ENCODE results near the gene AP5M1.
"Not testable (repeated sequence)": the region's sequence is repeated elsewhere in the genome, so short reads cannot be mapped to it uniquely, and the experiment has no call there.

AP5M1 gene

DNA sequence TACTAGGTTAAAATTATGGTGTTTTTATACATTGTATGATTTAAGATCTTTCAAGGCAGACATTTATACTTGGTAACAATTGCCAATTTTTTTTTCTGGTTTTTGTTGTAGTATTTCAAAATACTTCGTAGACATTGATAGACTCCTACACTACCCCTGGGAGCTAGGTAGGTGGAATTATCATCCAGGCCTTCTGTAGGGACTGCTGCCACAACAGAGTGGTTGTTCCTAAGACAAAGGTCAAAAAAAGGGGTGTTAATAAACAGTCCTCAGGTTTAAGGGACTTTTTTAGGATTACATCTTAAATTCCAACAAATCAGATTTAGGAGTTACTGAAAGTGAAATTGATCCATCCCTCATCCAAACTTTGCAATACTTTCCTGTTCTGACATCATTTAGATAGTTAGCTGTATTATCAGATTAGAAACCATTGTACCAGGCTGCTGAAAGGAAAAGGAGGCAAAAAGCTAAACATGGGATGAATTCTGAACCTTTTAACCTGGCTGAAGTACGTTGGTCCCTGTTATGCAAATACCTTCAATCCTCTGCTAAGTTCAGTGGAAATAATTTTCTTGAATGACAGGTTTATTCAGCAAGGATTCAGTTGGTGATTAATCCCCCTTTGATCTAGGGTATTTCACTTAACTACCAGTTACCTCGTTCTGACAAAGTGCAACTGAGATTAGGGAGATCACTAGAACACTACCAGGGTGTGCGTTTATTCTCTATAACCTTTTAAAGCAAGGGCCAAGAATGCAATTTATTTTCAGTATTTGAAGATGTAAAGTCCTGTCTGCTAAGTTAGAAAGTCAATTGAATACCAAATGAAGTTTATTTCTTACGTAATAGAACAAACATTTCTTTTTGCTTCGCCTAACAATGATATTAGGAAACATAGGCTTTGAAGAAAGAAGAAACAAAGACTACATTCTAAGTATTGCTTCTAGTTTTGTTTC lies 23.2 kb downstream of the AP5M1 start:
- no peak for DNase-seq

DNA sequence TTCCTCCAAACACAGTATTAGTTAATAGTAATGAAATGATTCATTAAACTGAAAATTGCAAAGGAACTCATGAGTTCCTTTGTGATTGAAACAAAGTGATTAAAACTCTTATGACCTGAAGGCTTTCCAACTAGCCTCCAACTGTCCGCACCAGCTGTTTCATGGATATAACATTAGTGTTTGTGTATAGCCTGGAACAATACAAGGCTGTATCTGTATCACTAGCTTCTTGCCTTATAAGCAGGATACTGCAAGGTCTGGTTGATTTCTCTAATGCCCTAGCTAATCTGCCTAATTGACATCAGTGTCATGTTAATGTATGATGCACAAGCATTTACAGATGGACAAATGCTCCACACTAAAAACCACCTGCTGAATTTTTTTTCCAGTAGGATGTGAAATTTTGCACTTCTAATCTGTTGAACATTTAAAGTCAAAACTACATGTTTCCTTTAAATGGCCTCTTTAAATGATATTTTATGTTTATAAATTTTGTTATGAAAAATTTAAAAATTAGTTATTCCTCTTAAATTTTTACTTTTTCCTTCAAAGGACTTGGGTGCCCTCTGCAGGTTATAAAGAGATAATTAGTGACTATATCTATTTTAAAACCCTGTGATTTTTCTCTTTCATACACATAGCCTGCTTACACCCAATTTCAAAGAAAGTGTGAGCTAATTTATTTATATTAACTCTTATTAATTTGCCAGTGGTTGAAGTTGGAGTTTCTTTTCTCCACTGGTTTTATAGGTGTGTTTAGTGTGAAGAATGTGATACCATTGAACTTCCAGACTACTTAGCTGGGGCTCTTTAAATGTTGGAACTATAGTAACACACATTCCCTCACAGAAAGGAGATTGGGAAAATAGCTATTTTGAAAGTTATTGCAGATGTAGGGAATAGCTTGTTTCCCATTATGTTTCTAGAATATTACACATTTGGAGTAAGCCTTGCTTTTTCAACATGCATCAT lies 25.4 kb downstream of the AP5M1 start:
- DNase-seq, result peak; percentile 10

DNA sequence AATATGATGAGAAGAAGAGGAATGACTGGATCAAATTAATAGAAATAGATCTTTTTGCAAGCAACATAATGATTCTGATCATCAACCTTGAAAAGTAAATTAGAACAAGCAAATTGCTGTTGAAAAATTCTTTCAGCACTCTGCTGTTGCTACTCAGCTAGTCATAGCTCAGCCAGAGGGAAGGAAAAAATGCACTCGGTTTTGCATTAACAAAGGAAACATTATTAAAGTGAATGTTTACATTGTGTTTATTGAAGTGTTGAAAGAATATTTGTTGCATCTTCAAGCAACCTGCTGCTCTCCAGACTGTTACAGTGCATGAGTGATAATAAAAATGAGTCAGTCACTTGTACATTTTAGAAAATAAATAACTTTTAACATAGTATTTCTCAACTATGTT lies 26.5 kb downstream of the AP5M1 start:
- DNase-seq, result no peak

DNA sequence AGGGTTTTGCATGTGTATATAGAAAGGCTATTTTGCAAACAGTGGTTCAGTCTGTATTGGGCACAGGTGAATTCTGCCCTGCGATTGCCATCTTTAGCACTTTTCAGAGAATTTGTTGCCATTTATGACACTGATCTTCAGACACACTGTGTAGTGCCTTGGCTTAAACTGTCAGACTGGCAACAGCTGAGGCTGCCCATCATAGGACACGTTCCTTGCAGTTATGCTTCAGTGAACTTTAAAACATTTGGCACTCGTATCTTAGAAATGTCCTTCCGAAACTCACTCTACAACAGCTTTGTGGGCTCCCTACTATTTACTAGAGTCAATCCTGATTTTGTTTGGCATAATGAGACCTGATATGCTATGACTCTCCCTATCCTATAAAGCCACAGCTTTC lies 29.1 kb downstream of the AP5M1 start:
- DNase-seq, result no peak

DNA sequence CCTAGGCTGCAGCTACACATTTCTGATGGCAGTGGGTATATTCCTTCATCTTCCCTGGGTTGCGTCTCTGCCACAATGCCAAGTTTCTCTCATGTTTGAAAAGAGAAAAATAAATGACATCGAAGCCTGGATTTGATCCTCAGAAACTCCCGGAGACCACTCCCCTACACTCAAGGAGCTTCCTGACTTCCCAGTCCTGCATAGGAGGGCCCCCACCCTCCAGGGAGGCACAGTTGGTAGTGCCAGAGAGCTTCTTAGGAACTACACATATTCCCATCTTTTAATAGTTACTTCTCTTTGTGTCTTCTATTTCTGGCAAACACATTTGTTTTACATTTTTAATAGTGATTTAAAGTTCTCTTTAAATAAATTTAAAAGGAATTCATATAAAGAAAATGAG lies 30.7 kb downstream of the AP5M1 start:
- DNase-seq, result no peak

DNA sequence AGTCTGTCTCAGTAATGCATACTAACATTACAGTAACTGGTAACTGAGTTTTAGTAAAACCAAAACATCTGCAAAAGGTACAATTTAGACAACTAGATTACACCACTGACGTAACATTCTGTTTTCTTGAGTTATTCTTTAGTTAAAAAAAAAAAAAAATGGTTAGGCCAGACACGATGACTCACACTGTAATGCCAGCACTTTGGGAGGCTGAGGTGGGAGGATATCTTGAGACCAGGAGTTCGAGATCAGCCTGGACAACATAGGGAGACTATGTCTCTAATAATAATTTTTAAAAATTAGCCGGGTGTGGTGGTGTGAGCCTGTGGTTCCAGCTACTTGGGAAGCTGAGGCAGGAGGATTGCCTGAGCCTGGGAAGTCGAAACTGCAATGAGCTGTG lies 34.1 kb downstream of the AP5M1 start:
- DNase-seq, result no peak

DNA sequence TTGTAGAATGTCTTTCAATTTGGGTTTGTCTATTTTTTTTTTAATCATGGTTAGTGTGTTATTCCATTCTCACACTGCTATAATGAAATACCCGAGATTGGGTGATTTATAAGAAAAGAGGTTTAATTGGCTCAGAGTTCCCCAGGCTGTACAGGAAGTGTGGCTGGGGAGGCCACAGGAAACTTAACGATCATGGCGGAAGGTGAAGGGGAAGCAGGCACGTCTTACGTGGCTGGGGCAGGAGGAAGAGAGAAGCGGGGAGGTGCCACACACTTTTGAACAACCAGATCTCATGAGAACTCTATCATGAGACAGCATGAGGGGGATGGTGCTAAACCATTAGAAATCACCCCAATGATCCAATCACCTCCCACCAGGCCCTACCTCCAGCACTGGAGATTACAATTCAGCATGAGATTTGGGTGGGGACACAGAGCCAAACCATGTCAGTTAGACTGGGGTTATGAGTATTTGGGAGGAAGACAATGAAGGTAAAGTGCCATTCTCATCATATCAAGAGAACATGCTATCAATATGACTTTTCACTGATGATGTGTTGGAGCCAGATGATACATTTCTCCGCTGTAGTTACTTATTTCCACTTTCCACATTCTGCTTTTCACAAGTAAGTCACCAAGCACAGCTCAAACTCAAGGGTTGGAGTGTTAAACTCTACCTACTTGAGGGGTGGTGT lies 45.8 kb downstream of the AP5M1 start:
- no peak for DNase-seq

DNA sequence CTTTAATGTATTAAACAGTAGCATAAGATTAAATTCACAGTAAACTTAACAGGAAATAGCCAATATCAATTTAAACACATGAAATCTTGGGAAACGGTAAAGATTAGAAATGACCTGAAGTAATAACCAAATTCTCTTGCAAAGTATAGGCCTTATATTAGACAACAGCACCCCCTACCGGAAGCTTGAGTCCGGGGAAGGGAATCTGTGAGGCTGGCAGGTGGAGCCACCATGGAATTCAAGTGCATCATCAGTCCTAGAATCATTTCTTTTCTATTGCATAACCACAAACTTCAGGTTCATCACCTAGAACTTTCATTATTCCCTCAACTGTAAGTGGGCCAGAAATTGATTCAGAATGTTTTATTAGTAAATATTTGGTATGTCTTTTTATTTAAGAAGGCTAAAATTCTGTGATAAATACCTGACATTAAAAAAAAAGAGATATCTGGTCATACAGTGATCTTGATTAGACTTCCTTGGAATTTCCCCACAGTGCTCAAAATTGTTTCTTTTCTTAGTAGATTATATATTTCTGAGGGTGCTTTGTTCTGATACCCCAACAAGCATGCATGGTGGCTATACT lies 48.6 kb downstream of the AP5M1 start:
- peak; percentile 93 for DNase-seq

DNA sequence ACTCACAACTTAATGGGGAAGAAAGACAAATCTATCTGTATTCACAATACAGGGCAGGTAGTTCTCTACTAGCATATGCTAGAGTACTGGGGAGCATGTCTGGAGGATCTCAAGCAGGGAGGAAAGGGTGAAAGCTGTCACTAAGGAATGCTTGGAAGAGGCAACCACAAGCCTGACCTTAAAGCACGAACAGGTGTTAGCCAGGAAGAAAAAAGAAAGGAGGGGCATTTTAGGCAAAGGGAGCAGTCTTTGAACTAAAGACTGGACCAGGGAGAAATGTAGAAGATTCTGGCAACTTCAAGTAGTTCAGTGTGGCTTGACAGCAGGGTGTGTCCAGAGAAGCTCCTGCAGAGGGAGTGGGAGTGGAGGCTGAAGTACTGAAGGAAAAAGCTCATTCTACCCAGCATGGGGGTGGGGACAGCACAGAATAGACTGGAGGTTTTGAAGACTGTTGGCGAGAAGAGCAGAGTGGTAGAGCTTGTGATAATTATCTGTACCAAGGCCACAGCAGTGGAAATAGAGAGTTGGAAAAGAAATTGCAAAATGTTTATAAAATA lies 50.9 kb downstream of the AP5M1 start:
- DNase-seq, result no peak

DNA sequence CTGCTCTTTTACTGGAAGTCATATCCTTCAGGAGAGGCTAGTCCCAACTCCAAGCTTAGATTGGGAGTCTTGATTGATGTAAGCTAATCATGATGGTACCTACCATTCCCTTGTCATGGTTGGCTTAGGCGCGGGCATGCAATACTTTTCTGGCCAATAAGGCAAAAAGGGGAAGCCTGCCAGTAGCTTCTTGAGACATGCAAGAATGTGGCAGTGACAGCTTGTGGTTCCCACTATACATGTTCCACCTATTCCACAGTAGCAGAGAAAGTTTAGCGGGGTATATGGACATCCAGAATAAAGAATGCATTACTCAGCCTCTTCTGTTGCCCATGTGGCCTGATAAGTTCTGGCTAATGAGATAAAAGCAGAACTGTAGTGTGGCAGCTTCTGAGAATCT lies 55.0 kb downstream of the AP5M1 start:
- DNase-seq, result no peak

DNA sequence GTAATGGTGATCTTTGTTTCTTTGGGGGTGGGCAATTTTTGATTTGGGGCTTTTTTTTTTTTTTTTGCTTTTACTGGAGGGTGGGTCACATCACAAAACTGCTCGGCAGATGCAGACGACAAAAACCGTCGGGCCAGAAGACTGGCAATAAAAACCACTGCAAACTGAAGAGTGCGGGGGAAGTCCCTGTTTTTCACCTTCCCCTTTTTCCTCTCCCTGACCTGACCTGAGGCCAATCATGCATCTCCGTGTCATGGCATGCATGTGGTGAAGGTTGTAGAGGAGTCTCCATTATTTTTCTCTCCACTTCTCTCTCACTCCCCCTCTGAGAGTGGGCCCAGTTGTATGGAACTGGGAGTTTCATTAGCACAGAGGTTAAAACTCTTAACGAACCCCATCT lies 57.5 kb downstream of the AP5M1 start:
- DNase-seq, result no peak

DNA sequence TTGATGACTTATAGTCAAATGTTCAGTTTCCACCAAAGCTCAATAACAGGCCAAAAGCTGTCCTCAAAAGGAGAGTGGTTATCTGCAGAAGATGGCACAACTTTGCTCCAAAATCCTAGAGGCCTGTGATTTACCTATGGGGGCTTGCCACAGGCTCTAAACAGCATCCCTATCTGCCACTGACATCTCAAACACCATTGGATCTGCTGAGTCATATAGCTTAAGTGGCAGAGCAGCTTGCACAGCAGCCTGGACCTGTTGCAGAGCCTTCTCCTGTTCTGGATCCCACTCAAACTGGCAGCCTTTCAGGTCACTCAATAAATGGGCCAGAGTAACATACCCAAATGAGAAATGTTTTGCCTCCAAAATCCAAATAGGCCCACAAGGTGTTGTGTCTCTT lies 61.1 kb downstream of the AP5M1 start:
- DNase-seq, result no peak

DNA sequence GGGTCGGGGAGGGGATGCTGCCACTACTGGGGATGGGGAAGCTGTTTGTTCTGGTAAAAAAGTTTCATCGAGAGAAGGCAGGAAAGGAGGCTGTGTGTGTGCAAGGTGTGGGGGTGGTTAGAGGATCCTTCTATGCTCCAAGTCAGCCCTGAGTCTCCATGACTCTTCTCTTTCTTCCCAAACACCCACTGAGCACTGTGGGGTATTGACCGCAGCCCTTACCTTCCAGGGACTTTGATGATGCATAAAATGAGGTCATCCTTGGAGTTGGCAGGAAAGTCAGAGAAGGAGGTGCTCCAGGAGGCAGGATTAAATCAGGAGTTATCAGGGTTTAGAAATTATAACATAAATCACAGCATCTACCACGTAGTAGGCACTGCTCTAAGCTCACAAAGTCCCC lies 63.7 kb downstream of the AP5M1 start:
- not testable (repeated sequence) for DNase-seq

DNA sequence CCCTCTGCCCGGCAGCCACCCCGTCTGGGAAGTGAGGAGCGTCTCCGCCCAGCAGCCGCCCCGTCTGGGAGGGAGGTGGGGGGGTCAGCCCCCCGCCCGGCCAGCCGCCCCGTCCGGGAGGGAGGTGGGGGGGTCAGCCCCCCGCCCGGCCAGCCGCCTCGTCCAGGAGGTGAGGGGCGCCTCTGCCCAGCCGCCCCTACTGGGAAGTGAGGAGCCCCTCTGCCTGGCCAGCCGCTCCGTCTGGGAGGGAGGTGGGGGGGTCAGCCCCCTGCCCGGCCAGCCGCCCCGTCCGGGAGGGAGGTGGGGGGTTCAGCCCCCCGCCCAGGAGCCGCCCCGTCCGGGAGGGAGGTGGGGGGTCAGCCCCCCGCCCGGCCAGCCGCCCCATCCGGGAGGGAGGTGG lies 65.0 kb downstream of the AP5M1 start:
- not testable (repeated sequence) for DNase-seq

DNA sequence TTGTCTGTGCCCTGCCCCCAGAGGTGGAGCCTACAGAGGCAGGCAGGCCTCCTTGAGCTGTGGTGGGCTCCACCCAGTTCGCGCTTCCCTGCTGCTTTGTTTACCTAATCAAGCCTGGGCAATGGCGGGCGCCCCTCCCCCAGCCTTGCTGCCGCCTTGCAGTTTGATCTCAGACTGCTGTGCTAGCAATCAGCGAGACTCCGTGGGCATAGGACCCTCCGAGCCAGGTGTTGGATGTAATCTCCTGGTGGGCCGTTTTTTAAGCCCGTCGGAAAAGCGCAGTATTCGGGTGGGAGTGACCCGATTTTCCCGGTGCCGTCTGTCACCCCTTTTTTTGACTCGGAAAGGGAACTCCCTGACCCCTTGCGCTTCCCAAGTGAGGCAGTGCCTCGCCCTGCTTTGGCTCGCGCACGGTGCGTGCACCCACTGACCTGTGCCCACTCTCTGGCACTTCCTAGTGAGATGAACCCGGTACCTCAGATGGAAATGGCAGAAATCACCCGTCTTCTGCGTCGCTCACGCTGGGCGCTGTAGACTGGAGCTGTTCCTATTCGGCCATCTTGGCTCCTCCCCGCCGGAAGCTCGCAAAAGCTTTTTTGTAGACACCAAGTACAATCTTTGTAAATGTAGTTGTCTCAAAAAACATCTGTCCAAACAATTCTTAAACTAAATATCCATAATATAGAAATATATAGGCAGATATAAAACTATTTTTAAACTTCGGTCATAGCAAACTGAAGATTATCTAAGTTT lies 75.0 kb downstream of the AP5M1 start:
- not testable (repeated sequence) for DNase-seq

DNA sequence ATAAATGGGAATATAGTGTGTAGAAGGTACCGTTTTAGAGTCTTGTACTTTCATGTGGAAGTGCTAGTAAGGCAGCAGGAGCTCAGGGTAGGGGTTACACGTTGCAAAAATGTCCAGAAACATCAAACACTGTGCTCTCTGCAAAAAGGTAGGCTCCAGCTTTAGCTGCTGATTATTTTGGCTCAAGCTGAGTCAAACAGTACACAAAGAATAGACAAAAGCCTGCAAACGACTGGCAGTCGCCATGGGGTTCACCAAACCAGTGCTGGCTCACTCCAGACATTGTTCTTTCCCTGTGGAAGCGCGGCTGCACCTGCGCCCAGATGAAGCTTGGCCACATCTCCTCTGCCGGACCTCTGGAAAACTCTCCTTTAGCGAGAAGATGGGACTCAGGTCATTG lies 76.3 kb downstream of the AP5M1 start:
- DNase-seq, result peak; percentile 40

DNA sequence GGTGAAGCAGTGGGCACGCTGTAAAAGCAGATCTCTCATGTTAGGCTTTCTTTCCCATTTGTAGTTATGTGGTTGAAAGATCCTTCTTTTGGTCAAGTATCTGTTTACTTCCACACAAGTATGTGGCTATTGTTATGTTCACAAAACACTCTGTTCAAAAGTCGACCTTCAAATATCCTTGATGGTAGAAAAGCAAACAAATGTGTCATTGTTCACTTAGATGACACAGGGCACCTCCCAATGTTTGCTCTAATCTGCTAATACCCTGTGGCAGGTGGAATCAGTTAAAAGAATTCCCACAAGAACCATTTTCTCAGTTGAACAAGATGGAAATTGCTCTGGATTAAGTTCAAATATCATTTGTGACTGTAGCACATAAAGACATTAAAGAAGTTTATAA lies 78.0 kb downstream of the AP5M1 start:
- peak; percentile 77 for DNase-seq

All from NCI-H2029 treated with DMSO at 0.1 percent for 48 hours (cell line).